Peyer's patch (tissue), 4 donors: ENCODE measurements around the gene MEI1.

Experiments
- POLR2A ChIP-seq, 2 donors: fragments of 450-650 bp; IDR thresholded peaks; one replicate each; pipeline ENCODE4 v1.5.1; 2017; ENCODE audit warnings: antibody characterized with exemption in 2 of 2, mild to moderate bottlenecking in 2 of 2, moderate library complexity in 2 of 2
- TF ChIP-seq, protein P1 (sequence below), 6 experiments: fragments of 450-650 bp in 4 of 6; fragments of 200-600 bp in 2 of 6; sonication (generic) in 1 of 6; IDR thresholded peaks; one replicate each; pipeline ENCODE4 v1.5.1; 2017 to 2019; ENCODE audit warnings: antibody characterized with exemption in 6 of 6, mild to moderate bottlenecking in 3 of 6, moderate library complexity in 1 of 6

DNA sequence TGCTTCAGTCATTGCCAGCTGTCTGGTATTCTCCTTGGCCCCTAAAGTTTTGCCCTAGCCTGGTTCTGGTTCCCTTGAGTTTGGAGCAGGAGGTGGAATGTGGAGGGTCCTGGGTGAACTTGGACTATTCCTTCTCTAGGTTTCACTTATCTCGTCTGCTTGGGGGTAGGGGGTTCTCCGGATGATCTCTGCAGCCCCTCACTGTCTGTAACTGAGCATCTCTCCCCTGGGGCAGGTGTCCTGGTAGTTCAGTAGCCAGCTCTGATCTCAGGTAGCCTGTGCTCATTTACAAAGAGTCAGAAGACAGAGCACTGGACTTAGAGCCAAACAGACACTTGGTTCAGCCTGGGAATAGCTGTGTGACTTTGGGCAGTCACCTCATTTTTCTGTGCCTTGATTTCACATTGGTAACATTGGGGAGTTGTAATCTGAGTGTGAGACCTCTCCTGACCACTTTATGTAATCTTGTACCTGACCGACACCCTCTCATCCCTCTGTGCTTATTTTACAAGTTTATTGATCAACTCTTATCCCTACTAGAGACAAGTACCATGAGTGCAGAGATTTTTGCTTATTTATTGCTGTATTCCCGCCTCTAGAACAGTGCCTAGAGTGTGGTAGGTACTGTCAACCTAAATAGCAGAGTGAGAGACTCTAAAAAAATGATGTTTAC lies 102.0 kb downstream of the MEI1 start:
- TF ChIP-seq, protein P1, sequence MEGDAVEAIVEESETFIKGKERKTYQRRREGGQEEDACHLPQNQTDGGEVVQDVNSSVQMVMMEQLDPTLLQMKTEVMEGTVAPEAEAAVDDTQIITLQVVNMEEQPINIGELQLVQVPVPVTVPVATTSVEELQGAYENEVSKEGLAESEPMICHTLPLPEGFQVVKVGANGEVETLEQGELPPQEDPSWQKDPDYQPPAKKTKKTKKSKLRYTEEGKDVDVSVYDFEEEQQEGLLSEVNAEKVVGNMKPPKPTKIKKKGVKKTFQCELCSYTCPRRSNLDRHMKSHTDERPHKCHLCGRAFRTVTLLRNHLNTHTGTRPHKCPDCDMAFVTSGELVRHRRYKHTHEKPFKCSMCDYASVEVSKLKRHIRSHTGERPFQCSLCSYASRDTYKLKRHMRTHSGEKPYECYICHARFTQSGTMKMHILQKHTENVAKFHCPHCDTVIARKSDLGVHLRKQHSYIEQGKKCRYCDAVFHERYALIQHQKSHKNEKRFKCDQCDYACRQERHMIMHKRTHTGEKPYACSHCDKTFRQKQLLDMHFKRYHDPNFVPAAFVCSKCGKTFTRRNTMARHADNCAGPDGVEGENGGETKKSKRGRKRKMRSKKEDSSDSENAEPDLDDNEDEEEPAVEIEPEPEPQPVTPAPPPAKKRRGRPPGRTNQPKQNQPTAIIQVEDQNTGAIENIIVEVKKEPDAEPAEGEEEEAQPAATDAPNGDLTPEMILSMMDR (IDR thresholded peaks at IDR 0.05), result no peak
- no peak for TF ChIP-seq POLR2A (IDR thresholded peaks at IDR 0.05)
